ENCODE results near the gene RPS5.

RPS5 gene

DNA sequence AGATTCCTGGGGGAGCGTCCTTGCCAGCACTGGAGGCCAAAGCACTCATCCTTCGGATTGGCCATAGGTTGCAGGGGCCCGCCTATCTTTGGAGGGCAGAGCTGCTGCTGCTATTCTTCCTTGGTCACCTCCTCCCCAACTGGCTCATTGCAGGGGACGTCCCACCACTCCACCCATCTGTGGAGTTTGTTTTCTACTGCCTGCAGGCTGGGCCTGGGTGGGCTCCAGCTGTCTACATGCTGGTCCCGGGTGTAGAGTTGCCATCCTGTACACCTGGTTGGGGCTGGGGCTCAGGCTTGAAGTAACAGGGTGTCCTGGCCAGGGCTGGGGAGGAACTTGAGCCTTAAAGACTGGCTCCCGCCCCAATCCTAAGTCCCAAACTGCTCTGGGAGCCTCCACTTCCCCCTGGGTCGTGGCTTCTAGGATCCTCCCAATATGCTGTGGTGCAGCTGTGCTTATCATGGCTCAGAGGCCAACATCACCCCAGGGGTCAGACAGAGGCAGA, 10.5 kb downstream of the RPS5 start:
- Histone ChIP-seq H3K4me1 (no peaks in the 10 kb centered on the region), H3K9me3 (no peaks in the 10 kb centered on the region), H3K27me3 (no peaks in the 10 kb centered on the region; the same call in 1 of the 2 replicates), H3K4me3 (ENCODE audit: low read depth, low read length) (no peak overlapping the region), H3K36me3 (peaks cover 35% of the 10 kb centered on the region)
- no peak for DNase-seq
- TF ChIP-seq, protein P1, sequence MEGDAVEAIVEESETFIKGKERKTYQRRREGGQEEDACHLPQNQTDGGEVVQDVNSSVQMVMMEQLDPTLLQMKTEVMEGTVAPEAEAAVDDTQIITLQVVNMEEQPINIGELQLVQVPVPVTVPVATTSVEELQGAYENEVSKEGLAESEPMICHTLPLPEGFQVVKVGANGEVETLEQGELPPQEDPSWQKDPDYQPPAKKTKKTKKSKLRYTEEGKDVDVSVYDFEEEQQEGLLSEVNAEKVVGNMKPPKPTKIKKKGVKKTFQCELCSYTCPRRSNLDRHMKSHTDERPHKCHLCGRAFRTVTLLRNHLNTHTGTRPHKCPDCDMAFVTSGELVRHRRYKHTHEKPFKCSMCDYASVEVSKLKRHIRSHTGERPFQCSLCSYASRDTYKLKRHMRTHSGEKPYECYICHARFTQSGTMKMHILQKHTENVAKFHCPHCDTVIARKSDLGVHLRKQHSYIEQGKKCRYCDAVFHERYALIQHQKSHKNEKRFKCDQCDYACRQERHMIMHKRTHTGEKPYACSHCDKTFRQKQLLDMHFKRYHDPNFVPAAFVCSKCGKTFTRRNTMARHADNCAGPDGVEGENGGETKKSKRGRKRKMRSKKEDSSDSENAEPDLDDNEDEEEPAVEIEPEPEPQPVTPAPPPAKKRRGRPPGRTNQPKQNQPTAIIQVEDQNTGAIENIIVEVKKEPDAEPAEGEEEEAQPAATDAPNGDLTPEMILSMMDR (IDR thresholded peaks at IDR 0.05; ENCODE audit: low read depth, low read length) = no peak

GRCh38 chr19:58398087-58398486, 11.0 kb downstream of the RPS5 start:
- TF ChIP-seq, protein P1 (IDR thresholded peaks at IDR 0.05; ENCODE audit: low read depth, low read length) = no peak
- peaks cover 30% of the 10 kb centered on the region for H3K36me3 ChIP-seq
- peaks cover 3% of the 10 kb centered on the region; the same call in 1 of the 2 replicates for H3K4me1 ChIP-seq
- no peaks in the 10 kb centered on the region; the same call in 1 of the 2 replicates for H3K27me3 ChIP-seq
- no peaks in the 10 kb centered on the region for H3K9me3 ChIP-seq
- no peak overlapping the region for H3K4me3 ChIP-seq (ENCODE audit: low read depth, low read length)
- no peak for DNase-seq

GRCh38 chr19:58398545-58398944, 11.5 kb downstream of the RPS5 start:
- H3K27me3 ChIP-seq = no peaks in the 10 kb centered on the region; the same call in 1 of the 2 replicates

DNA sequence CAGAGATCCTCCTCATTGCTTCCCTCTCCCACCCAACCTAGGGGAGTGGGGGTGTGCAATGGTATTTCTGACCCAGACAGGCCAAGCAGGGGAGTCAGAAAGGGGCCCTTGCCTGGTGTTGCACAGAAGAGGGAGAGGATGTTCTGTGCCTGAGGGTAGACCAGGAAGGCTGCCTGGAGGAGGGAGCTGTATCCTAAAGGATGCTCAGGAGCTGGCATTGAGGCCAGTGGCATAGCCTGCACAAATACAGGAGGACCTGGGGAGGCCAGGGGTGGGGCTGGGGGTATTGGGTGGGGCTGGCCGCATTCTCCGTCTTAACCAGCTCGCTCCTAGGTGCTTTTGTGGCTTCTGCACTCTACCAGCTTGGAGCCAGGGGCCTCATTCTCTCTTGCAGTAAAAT, 12.8 kb downstream of the RPS5 start:
- Histone ChIP-seq H3K27me3 (no peaks in the 10 kb centered on the region; the same call in 1 of the 2 replicates), H3K4me3 (ENCODE audit: low read depth, low read length) (no peak overlapping the region), H3K36me3 (peaks cover 12% of the 10 kb centered on the region), H3K4me1 (peaks cover 3% of the 10 kb centered on the region; the same call in 1 of the 2 replicates), H3K9me3 (no peaks in the 10 kb centered on the region)
- no peak for DNase-seq
- TF ChIP-seq, protein P1 (IDR thresholded peaks at IDR 0.05; ENCODE audit: low read depth, low read length) = no peak

More at GRCh38 chr19:58398545-58398944, 11.5 kb downstream of the RPS5 start:
- TF ChIP-seq, protein P1 (IDR thresholded peaks at IDR 0.05; ENCODE audit: low read depth, low read length) = no peak
- peaks cover 3% of the 10 kb centered on the region; the same call in 1 of the 2 replicates for H3K4me1 ChIP-seq
- H3K9me3 ChIP-seq = no peaks in the 10 kb centered on the region
- peaks cover 26% of the 10 kb centered on the region for H3K36me3 ChIP-seq
- no peak overlapping the region for H3K4me3 ChIP-seq (ENCODE audit: low read depth, low read length)
- DNase-seq = no peak

- TF ChIP-seq, protein P1 (IDR thresholded peaks at IDR 0.05; ENCODE audit: low read depth, low read length) = no peak
- Histone ChIP-seq H3K9me3 (no peaks in the 10 kb centered on the region), H3K4me1 (peaks cover 3% of the 10 kb centered on the region; the same call in 1 of the 2 replicates), H3K27me3 (no peaks in the 10 kb centered on the region; the same call in 1 of the 2 replicates), H3K36me3 (peaks cover 7% of the 10 kb centered on the region), H3K4me3 (ENCODE audit: low read depth, low read length) (peak overlapping the region; percentile 44)
- DNase-seq = no peak
These were observed 13.3 kb downstream of the RPS5 start for GRCh38 chr19:58400316-58400915.

Measured in BE2C (cell line).